Measurements from ENCODE around the gene KIF4A. TPM values are rescaled to one million over a fixed set of nuclear protein-coding genes. Genes with fewer than 3 reads are reported as not detected.

Gene KIF4A
- total and polyA plus RNA-seq, 2 of the 4 experiments (the other 2 are of a cell fraction): 10.0 to 19.0 TPM

- Histone ChIP-seq H3K9me1 (ENCODE audit: insufficient read depth, low read length) (no peaks in the 10 kb centered on the region), H3K27me3 (ENCODE audit: control insufficient read depth, insufficient read depth, low read length) (peaks cover 6% of the 10 kb centered on the region), H3K79me1 (ENCODE audit: low read depth in 1 of 2, low read length in 2 of 2) (no peaks in the 10 kb centered on the region), H3K27ac (ENCODE audit: insufficient read depth, low read length) (no peak overlapping the region), H2AK5ac (ENCODE audit: low read depth, low read length) (no peak overlapping the region), H3K4me3 (ENCODE audit: insufficient read depth, low read depth, low read length) (no peak overlapping the region), H3K4me2 (ENCODE audit: low read depth, low read length) (no peak overlapping the region), H2BK120ac (ENCODE audit: low read depth, low read length) (no peak overlapping the region), H2BK5ac (ENCODE audit: low read depth, low read length, poor library complexity, severe bottlenecking) (no peak overlapping the region), H3K56ac (ENCODE audit: extremely low read depth, insufficient read depth, low read length) (no peak overlapping the region), H4K8ac (ENCODE audit: low read depth in 2 of 2, low read length in 2 of 2) (no peak overlapping the region), H4K20me1 (ENCODE audit: insufficient read depth, low read length) (no peaks in the 10 kb centered on the region), H2AFZ (replicated peaks; ENCODE audit: low read length, poor library complexity) (no peak overlapping the region), H3K9ac (ENCODE audit: low read depth, low read length) (no peak overlapping the region), H3K4ac (ENCODE audit: low read depth, low read length) (no peak overlapping the region), H3K4me1 (ENCODE audit: control insufficient read depth, insufficient read depth, low read length) (no peaks in the 10 kb centered on the region), H3K18ac (ENCODE audit: low read depth, low read length) (no peak overlapping the region), H3K14ac (replicated peaks; ENCODE audit: low read depth, low read length) (no peak overlapping the region), H3K36me3 (ENCODE audit: control insufficient read depth, insufficient read depth, low read length) (no peaks in the 10 kb centered on the region), H4K91ac (ENCODE audit: insufficient read depth, low read depth, low read length) (no peak overlapping the region), H2BK15ac (ENCODE audit: low read depth, low read length) (no peak overlapping the region), H2AK9ac (replicated peaks; ENCODE audit: low read depth, low read length, poor library complexity) (no peak overlapping the region), H4K5ac (ENCODE audit: low read depth, low read length) (no peak overlapping the region), H3K9me3 (ENCODE audit: control insufficient read depth, insufficient read depth, low read length) (no peaks in the 10 kb centered on the region), H3K23ac (ENCODE audit: low read depth, low read length) (no peak overlapping the region), H2BK20ac (ENCODE audit: low read depth, low read length) (no peak overlapping the region)
- ChIA-PET POLR2A (ENCODE audit: unreplicated experiment) (no interaction called here), CTCF (interaction anchor here (0.5 kb wide), 1 partner anchor 142 kb away, joined by 5 read pairs; no protein-coding TSS in a partner anchor)
- WGBS, 2 experiments (ENCODE audit: extremely low coverage in 2 of 2, insufficient read length in 1 of 2): no CpG with 5 or more reads among the region's 6 CpGs
- BruUV-seq (replicated peaks): no TSS peak
- ATAC-seq (ENCODE audit: low read depth): no peak
- intact Hi-C loops (cut with micrococcal nuclease): no loop called here
- in situ Hi-C loops (cut with MboI; ENCODE audit: low sequenced_read_pairs): no loop called here
- dilution Hi-C loops (cut with HindIII; ENCODE audit: low sequenced_read_pairs, unreplicated experiment): no loop called here
- TF ChIP-seq FOS (IDR thresholded peaks at IDR 0.05; ENCODE audit: low read depth, low read length): no peak
- TF ChIP-seq CEBPB (IDR thresholded peaks at IDR 0.05; ENCODE audit: low read depth, low read length): no peak
- no peak for TF ChIP-seq MAFK (IDR thresholded peaks at IDR 0.05; ENCODE audit: low read depth, low read length)
- TF ChIP-seq POLR2A (IDR thresholded peaks at IDR 0.05; ENCODE audit: low read depth, low read length): no peak
- no peak for TF ChIP-seq MAZ (IDR thresholded peaks at IDR 0.05; ENCODE audit: borderline replicate concordance, low read depth, low read length)
- TF ChIP-seq RCOR1 (IDR thresholded peaks at IDR 0.05; ENCODE audit: insufficient replicate concordance, low read length): no peak
- no peak for TF ChIP-seq RAD21 (IDR thresholded peaks at IDR 0.05; ENCODE audit: low read length)
- no peak for TF ChIP-seq CTCF (conservative IDR thresholded peaks at IDR 0.05; ENCODE audit: low read depth, low read length)
- TF ChIP-seq ELK1 (IDR thresholded peaks at IDR 0.05; ENCODE audit: borderline replicate concordance, low read depth, low read length): no peak
- no peak for TF ChIP-seq CHD1 (IDR thresholded peaks at IDR 0.05; ENCODE audit: low read depth, low read length)
- TF ChIP-seq NFE2L2 (IDR thresholded peaks at IDR 0.05; ENCODE audit: low read depth, low read length): no peak
- no peak for TF ChIP-seq RFX5 (IDR thresholded peaks at IDR 0.05; ENCODE audit: low read depth, low read length)
- no peak for TF ChIP-seq SMC3 (IDR thresholded peaks at IDR 0.05; ENCODE audit: low read depth, low read length)
- TF ChIP-seq MXI1 (IDR thresholded peaks at IDR 0.05; ENCODE audit: borderline replicate concordance, low read depth, low read length): no peak
- no peak for TF ChIP-seq BHLHE40 (IDR thresholded peaks at IDR 0.05; ENCODE audit: low read depth, low read length)
- TF ChIP-seq USF2 (IDR thresholded peaks at IDR 0.05; ENCODE audit: low read depth, low read length): no peak
- no peak for DNase-seq
Measured at GRCh38 chrX:70244881-70245280, 45.0 kb upstream of the KIF4A start.
